Mammary epithelial cell (primary cell): ENCODE measurements around the gene STT3B.

Source experiments
- CTCF ChIP-seq, 2 donors: IDR thresholded peaks in 1 of 2; conservative IDR thresholded peaks in 1 of 2; 2 replicates each; pipeline ENCODE4 v1.5.1; 2011 to 2012; ENCODE audit warnings: inconsistent platforms in 2 of 2, low read length in 2 of 2, mild to moderate bottlenecking in 2 of 2, control low read depth in 1 of 2, low read depth in 1 of 2; ENCODE audit not compliant: insufficient read depth in 1 of 2; ENCODE audit errors: extremely low read depth in 1 of 2
- EZH2 ChIP-seq: IDR thresholded peaks from 2 replicates; pipeline ENCODE4 v1.6.1; 2012; ENCODE audit warnings: low read length, inconsistent platforms, borderline replicate concordance

DNA sequence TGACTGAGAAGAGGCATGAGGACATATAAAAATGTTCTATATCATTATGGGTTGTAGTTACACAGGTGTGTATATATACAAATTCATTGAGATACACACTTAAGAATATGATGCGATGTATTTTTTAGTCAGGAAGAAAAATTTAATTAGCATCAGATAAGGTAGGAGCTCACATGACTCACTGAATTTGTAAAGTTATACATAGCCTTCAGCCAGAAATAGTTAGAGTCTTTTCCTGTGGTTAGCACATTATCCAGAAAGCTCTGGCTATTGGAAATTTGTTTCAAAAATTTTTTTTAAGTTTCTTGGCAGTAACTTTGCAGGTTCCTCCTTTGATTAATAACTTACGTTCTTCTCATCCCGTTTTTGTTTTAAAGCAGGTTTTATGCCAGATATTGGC is 88.6 kb downstream of the STT3B start:
- TF ChIP-seq CTCF (conservative IDR thresholded peaks at IDR 0.05 in 1 of 2, IDR thresholded peaks at IDR 0.05 in 1 of 2; ENCODE audit: extremely low read depth in 1 of 2, insufficient read depth in 1 of 2, low read depth in 1 of 2, low read length in 2 of 2) (no peak), EZH2 (no peak)
